GM19452 (cell line): ENCODE results near the gene C17orf78.
A peak's percentile ranks its signal among the peaks of the same experiment; 100 is the strongest.
"Not testable (repeated sequence)": the region's sequence is repeated elsewhere in the genome, so short reads cannot be mapped to it uniquely, and the experiment has no call there.

ENCODE experiments used
- ATAC-seq: cut with Tn5 transposase; IDR thresholded peaks from one replicate; pipeline ENCODE4 v1.9.1; 2021; ENCODE audit not compliant: unreplicated experiment

Gene C17orf78

GRCh38 chr17:37385474-37385990, 9.7 kb downstream of the C17orf78 start:
- ATAC-seq = no peak

DNA sequence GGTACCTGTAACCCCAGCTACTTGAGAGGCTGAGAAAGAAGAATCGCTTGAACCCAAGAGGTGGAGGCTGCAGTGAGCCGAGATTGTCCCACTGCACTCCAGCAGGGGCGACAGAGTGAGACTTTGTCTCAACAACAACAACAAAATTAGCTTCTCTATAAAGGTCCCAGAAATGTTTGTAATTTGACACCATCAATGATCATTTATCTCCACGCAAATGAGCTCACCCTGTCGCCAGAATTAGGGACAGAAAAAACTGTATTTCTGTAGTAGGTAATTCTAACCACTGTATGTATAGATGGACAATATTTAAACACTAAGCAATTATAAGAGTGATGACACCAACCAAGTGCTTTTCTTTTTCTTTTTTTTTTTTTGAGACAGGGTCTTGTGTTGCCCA, 10.7 kb downstream of the C17orf78 start:
- no peak for ATAC-seq

- no peak for ATAC-seq
These were observed 12.5 kb downstream of the C17orf78 start for GRCh38 chr17:37388266-37388665.

GRCh38 chr17:37389160-37389559, 13.4 kb downstream of the C17orf78 start:
- ATAC-seq = no peak

DNA sequence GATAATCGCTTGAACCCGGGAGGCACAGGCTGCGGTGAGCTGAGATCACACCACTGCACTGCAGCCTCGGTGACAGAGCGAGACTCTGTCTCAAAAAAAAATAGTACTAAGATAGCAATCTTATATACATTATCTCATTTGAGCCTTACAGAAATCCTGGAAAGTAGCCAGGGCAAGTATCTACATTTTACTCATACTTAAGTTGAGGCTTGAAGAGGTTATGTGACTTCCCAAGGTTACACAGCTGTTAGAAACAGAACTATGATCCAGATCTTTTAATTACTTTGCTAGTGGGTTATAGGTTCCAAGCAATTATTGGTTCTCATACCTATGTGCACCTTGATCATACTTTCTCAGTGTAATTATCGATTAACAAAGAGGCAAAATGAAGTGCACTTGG, 15.4 kb downstream of the C17orf78 start:
- no peak for ATAC-seq

GRCh38 chr17:37392024-37392590, 16.3 kb downstream of the C17orf78 start:
- ATAC-seq = peak; percentile 62

- no peak for ATAC-seq
These were observed 17.6 kb downstream of the C17orf78 start for GRCh38 chr17:37393352-37393751.

DNA sequence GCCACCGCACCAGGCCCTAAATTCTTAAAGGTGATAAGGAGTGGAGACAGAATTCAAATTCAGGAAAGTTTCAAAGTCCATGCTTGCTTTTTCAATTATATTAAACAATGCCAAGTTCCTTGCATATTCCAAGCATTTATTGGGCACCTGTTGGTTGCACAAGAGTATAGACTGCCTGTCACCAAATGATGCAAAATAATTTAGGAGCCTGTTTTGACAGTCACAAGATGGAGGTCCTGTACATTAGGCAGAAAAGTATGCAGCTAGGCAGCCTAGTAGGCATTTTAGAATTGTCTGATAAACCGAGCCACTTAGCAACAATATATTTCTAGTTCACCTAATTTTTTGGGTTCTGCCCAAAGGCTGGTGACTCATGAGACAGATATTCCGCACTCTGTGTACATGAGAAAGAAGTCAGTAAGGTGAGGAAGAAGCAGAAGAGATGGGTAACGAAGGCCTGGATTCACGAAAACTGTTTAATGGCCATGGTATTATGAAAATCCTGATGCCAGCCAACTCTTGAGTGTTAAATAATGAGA, 23.5 kb downstream of the C17orf78 start:
- no peak for ATAC-seq

DNA sequence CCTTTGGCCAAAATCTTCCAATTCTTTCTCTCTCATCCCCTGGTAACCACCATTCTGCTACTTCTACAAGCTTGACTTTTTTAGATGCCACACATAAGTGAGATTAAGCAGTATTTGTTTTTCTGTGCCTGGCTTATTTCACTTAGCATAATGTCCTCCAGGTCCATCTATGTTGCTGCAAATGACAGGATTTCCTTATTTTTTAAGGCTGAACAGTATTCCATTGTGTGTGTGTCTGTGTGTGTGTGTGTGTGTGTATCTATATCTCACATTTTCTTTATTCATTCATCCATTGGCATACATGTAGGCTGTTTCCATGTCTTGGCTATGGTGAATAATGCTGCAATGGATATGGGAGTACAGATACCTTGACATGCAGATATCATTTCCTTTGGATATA, 24.7 kb downstream of the C17orf78 start:
- ATAC-seq = no peak

DNA sequence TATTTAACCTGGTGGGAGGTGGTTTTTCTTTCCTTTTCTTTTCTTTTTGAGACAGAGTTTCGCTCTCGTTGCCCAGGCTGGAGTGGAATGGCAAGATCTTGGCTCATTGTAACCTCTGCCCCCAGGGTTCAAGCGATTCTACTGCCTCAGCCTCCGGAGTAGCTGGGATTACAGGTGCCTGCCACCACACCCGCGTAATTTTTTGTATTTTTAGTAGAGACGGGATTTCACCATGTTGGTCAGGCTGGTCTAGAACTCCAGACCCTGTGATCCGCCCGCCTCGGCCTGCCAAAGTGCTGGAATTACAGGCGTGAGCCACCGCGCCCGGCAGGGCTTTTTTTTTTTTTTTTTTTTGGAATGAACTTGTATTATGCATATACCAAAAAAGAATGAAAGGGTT, 29.7 kb downstream of the C17orf78 start:
- not testable (repeated sequence) for ATAC-seq

- ATAC-seq = peak; percentile 29
These were observed 30.3 kb downstream of the C17orf78 start for GRCh38 chr17:37405955-37406634.

- peak; percentile 78 for ATAC-seq
These were observed 31.1 kb downstream of the C17orf78 start, which contains the start of the genes ACACA and TADA2A for GRCh38 chr17:37406635-37407461. Gene ACACA, minus strand, starts transcription at chr17:37406836. Its CDS starts 537 bp downstream, at chr17:37406299. Gene TADA2A, plus strand, starts transcription at chr17:37406886. Its CDS starts 4,480 bp downstream, at chr17:37411366.

DNA sequence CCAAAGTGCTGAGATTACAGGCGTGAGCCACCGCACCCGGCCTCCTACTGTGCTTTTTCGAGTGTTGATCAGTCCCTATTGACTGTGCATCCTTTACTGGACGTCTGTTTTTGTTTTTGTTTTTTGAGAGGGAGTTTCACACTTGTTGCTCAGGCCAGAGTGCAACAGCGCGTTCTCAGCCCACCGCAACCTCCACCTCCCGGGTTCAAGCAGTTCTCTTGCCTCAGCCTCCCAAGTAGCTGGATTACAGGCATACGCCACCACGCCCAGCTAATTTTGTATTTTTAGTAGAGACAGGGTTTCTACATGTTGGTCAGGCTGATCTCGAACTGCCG, 32.3 kb downstream of the C17orf78 start:
- not testable (repeated sequence) for ATAC-seq

DNA sequence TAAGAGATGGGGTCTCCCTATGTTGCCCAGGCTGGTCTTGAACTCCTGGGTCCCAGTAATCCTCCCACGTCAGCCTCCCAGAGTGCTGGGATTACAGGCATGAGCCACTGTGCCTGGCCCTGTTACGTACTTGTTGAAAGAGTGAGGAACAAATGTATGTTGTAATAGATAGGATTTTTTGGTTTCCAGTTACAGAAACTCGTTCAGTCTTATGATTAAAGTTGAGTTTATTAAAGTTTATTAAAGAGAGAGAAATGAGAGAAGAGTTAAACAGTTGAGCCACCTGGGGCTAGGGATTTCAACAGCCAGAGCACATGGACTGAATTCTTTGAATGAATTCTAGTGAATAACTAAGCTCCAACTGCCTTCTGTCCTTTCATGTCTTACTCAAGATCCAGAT, 34.6 kb downstream of the C17orf78 start:
- no peak for ATAC-seq

DNA sequence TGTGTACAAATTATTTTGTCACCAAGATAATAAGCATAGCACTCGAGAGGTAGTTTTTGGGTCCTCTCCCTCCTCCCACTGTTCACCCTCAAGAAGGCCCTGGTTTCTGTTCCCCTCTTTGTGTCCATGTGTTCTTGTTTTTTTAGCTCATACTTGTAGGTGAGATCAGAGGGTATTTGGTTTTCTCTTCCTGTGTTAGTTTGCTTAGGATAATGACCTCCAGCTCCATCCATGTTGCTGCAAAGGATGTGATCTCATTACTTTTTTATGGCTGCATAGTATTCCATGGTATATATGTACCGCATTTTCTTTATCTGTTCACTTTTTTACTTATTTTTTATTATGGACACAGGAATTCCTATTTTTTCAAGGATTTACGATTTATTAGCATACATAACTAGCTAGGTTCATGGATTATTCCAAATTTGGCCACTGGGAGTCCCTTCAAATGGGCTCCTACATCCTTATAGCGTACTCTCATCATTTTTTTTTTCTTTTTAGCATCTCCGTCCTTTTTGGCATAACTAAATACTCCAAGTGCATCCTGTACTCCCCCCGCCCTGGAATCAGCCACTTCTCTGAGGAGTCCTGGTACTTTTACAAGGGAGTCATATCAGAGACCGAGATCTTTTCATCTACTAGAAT, 38.2 kb downstream of the C17orf78 start:
- ATAC-seq = no peak

GRCh38 chr17:37417852-37418251, 42.1 kb downstream of the C17orf78 start:
- no peak for ATAC-seq

DNA sequence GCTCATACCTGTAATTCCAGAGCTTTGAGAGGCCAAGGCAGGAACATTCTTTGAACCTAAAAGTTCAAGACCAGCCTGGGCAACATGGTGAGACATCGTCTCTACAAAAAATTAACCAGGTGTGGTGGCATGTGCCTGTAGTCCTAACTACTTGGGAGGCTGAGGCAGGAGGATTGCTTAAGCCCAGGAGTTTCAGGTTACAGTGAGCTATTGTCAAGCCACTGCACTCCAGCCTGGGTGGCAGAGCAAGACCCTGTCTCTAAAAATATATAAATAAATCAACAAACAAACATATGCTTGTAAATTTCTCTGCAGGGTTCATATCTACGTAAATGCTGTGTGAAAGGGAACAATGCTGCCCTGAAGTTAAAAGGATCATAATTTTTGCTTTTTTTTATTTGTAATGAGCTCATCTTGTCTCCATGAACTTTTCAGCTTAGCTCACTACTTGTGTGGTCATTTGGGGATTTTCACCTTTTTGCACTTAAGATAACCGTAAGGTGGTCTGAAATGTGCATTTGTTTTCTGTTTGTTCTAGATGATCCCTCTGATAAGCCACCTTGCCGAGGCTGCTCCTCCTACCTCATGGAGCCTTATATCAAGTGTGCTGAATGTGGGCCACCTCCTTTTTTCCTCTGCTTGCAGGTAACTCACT, 47.3 kb downstream of the C17orf78 start:
- no peak for ATAC-seq

- no peak for ATAC-seq
These were observed 49.5 kb downstream of the C17orf78 start for GRCh38 chr17:37425268-37425667.

- no peak for ATAC-seq
These were observed 53.3 kb downstream of the C17orf78 start for GRCh38 chr17:37429039-37429438.

DNA sequence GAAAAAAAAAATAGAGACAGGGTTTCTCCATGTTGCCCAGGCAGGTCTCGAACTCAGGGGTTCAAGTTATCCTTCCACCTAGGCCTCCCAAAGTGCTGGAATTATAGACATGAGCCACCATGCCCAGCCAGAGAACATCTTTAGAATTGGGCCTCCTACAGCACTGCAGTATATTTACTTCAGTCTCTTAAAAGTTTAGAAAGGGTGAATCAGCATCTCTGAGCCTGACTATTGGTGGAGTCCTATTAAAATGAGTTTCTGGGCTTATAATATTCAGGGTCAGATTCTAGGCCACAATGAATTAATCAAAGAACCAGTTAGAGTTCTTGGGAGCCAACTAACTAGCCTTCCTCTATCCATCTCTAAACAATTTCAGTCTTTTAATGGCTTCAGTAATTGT, 53.7 kb downstream of the C17orf78 start:
- no peak for ATAC-seq
